WERI-Rb-1 (cell line): ENCODE measurements around the gene DMBX1.

Source experiments
- DNase-seq: peaks from one replicate; pipeline ENCODE4 v3.0.0-alpha.2; 2020
- H3K27ac ChIP-seq: fragments of 250-450 bp; sonication (Bioruptor Pico); 2 replicates; pipeline ENCODE4 v1.5.1; 2020; ENCODE audit warnings: mild to moderate bottlenecking, moderate library complexity
- H3K27me3 ChIP-seq: fragments of 250-450 bp; sonication (Bioruptor Pico); 2 replicates; pipeline ENCODE4 v1.5.1; 2021; ENCODE audit warnings: mild to moderate bottlenecking, low read depth, moderate library complexity; ENCODE audit not compliant: insufficient read depth, severe bottlenecking
- H3K36me3 ChIP-seq: fragments of 250-450 bp; sonication (Bioruptor Pico); 2 replicates; pipeline ENCODE4 v1.5.1; 2020; ENCODE audit warnings: mild to moderate bottlenecking, moderate library complexity
- H3K4me3 ChIP-seq: 2 replicates; pipeline ENCODE4 v1.5.1; 2011; ENCODE audit warnings: low read depth, mild to moderate bottlenecking, control low read depth, low read length
- H3K9me3 ChIP-seq: fragments of 250-450 bp; sonication (Bioruptor Pico); 2 replicates; pipeline ENCODE4 v1.5.1; 2021; ENCODE audit warnings: mild to moderate bottlenecking, moderate library complexity; ENCODE audit not compliant: severe bottlenecking
- CTCF ChIP-seq: IDR thresholded peaks from 2 replicates; pipeline ENCODE4 v1.5.1; 2011; ENCODE audit warnings: low read depth, mild to moderate bottlenecking, control low read depth, inconsistent platforms, low read length

Gene DMBX1

GRCh38 chr1:46489638-46490405 is at the start of gene DMBX1:
DMBX1 (plus strand) TSS chr1:46489836; CDS start chr1:46507011, 17,175 bp downstream.
- Histone ChIP-seq H3K4me3 (peak within 1 kb of the TSS; percentile 63), H3K27ac (no peak within 1 kb of the TSS)
- peak; percentile 64 for DNase-seq

GRCh38 chr1:46440478-46440877 is 49.2 kb upstream of the DMBX1 start:
- Histone ChIP-seq H3K36me3 (no peaks in the 10 kb centered on the region), H3K4me3 (no peak overlapping the region), H3K9me3 (no peaks in the 10 kb centered on the region), H3K27ac (no peak overlapping the region), H3K27me3 (no peaks in the 10 kb centered on the region)
- no peak for DNase-seq
- TF ChIP-seq CTCF: no peak

More at GRCh38 chr1:46489638-46490405, at the start of gene DMBX1:
- H3K36me3 ChIP-seq: no peaks in the 10 kb centered on the region
- H3K27me3 ChIP-seq: peaks cover 16% of the 10 kb centered on the region
- no peaks in the 10 kb centered on the region for H3K9me3 ChIP-seq
- TF ChIP-seq CTCF: no peak

DNA sequence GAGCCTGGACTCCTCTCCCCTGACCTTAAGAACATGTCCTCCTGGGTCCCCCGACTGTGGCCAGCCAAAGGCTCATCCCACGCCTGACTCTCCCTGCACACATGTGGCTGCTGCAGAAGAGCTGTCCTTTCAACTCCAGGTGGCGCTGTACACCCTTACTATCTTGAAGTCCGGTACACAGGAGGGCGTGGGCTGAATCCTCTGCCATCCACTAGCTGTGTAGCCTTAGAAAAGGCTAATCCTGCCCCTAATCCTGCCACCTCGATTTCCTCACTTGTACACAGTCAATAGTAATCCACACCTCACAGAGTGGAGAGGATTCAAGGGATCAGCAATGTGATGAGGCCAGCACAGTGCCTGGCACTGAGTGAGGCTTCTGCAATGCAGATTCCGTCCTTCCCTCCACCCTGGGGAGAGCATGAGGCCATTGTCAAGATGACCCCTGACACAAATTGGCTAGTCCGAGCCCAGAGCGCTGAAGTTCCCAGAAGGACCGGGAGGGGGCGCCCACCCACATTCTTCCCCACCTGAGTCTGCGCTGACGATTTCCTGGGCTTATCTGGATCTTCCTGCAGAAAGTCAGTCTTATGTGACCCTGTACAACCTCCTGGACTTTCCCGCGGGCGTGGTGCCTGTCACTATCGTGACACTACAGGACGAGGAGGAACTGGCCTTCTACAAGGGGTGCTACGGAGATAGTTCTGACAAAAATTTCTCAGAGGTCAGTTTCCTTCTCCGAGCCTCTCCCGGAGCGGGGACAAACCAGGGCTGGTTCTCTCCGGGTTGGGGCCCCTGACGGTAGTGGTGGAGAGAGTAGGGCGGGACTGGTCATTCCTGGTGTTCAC is 47.1 kb upstream of the DMBX1 start:
- peak; percentile 93 for TF ChIP-seq CTCF
- Histone ChIP-seq H3K27ac (peak overlapping the region; percentile 35; the same call in 1 of the 2 replicates), H3K4me3 (peak overlapping the region; percentile 39), H3K27me3 (no peaks in the 10 kb centered on the region), H3K36me3 (no peaks in the 10 kb centered on the region), H3K9me3 (no peaks in the 10 kb centered on the region)
- peak; percentile 94 for DNase-seq

GRCh38 chr1:46444466-46444865 is 45.2 kb upstream of the DMBX1 start:
- no peaks in the 10 kb centered on the region for H3K9me3 ChIP-seq
- no peak for TF ChIP-seq CTCF
- no peak overlapping the region for H3K27ac ChIP-seq
- H3K36me3 ChIP-seq: no peaks in the 10 kb centered on the region
- no peak for DNase-seq
- no peaks in the 10 kb centered on the region for H3K27me3 ChIP-seq
- H3K4me3 ChIP-seq: no peak overlapping the region

- peak; percentile 65 for TF ChIP-seq CTCF
- no peaks in the 10 kb centered on the region for H3K27me3 ChIP-seq
- H3K9me3 ChIP-seq: no peaks in the 10 kb centered on the region
- no peaks in the 10 kb centered on the region for H3K36me3 ChIP-seq
- H3K27ac ChIP-seq: no peak overlapping the region
- H3K4me3 ChIP-seq: no peak overlapping the region
- peak; percentile 46 for DNase-seq
Measured at GRCh38 chr1:46445773-46446256, 43.8 kb upstream of the DMBX1 start.
